HG03159 (cell line): ENCODE measurements around the gene NUBPL.

Experiments
- ATAC-seq: cut with Tn5 transposase; IDR thresholded peaks from one replicate; pipeline ENCODE4 v1.9.1; 2021; ENCODE audit warnings: mild to moderate bottlenecking, moderate library complexity; ENCODE audit not compliant: unreplicated experiment

Gene NUBPL, protein sequence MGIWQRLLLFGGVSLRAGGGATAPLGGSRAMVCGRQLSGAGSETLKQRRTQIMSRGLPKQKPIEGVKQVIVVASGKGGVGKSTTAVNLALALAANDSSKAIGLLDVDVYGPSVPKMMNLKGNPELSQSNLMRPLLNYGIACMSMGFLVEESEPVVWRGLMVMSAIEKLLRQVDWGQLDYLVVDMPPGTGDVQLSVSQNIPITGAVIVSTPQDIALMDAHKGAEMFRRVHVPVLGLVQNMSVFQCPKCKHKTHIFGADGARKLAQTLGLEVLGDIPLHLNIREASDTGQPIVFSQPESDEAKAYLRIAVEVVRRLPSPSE

DNA sequence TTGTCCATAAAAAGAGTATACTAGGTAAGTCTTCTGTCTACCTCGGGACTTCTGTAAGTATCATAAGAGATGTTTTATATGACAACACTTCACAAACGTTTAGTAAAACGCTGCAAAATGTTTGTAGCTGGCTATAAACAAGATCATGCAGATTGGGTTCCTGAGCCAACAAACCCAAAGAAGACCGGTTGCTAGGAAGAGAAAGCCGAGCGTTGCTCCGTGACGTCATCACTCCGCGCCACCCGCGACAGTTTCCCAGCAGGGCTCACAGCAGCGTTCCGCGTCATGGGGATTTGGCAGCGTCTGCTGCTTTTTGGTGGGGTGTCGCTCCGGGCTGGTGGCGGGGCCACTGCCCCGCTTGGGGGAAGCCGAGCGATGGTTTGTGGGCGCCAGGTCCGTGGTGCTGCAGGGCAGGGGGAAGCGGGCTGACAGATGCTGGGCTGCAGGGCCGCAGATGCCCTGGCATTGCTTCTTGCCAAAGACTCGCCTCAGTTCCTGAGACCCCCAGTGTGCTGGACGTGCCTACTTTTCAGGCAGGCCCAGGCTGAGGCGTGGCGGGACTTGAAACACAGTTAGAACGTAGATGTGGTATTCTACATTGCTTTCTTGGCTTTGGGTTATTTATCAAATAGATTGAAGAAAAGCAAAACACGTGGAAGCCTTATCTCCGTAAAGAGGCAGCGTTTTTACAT is at the start of gene NUBPL:
Gene NUBPL, plus strand, starts transcription at position 250 of the 692 bp plus-strand sequence. Its CDS starts 36 bp downstream, at position 286.
- ATAC-seq = peak; percentile 96

DNA sequence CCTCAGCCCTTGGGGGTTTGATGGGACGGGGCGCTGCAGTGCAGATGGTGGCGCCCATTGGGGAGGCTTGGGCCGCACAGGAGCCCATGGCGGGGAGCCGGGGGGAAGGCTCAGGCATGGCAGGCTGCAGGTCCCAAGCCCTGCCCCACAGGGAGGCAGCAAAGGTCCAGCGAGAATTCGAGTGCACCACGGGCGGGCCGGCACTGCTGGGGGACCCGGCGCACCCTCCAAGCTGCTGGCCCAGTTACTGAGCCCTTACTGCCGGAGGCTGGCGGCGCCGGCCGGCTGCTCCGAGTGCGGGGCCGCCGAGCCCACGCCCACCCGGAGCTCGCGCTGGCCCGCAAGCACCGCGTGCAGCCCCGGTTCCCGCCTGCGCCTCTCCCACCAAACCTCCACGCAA is 34.1 kb upstream of the NUBPL start:
- no peak for ATAC-seq

DNA sequence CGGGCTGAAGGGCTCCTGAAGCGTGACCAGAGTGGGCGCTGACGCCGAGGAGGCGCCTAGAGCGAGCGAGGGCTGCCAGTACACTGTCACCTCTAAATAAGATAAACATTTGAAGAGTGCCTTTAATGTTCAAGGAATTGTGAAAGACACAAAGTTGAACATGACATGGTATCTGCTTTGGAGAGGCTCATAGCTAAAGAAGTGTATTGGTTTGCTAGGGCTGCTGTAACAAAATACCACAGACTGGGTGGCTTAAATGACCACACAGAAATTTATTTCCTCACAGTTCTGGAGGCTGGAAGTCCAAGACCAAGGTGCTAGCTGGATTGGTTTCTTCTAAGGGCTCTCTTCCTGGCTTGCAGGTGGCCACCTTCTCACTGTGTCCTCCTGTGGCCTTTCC is 33.7 kb upstream of the NUBPL start:
- no peak for ATAC-seq

DNA sequence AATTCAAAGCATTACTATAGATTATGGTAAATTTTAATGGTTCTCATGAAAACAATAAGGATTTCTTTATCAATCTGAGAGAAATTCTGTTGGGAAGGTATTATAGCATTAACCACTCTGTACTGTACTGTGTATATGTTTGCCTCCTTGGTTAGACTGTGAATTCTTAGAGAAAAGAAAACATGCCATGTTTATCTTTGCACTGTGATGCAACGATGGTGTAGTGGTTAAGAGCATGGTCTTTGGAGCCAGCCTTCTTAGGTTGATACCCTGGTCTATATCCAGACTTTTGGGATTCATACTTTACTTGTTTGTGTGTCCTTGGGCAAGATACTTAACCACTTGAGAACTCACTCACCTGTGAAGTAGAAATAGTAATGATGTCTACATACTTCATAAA is 32.2 kb upstream of the NUBPL start:
- ATAC-seq = no peak

DNA sequence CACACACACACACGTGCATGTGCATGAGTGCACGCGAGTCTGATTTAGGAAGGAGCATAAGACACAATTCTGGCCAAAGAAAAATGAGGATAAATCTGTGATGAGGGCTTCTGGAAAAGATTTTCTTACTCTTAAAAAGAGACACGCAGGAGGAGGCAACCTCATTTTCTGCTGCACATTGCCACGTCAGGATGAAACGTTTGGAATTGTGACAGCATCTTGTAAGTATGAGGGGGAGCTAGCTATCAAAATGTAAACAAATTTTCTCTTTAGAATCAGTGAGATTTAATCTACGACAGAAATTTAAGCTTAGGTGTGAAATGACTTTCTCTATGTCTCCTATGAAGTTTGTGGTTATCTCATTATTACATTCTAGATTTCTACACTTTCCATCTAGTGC is 31.1 kb upstream of the NUBPL start:
- ATAC-seq = no peak

DNA sequence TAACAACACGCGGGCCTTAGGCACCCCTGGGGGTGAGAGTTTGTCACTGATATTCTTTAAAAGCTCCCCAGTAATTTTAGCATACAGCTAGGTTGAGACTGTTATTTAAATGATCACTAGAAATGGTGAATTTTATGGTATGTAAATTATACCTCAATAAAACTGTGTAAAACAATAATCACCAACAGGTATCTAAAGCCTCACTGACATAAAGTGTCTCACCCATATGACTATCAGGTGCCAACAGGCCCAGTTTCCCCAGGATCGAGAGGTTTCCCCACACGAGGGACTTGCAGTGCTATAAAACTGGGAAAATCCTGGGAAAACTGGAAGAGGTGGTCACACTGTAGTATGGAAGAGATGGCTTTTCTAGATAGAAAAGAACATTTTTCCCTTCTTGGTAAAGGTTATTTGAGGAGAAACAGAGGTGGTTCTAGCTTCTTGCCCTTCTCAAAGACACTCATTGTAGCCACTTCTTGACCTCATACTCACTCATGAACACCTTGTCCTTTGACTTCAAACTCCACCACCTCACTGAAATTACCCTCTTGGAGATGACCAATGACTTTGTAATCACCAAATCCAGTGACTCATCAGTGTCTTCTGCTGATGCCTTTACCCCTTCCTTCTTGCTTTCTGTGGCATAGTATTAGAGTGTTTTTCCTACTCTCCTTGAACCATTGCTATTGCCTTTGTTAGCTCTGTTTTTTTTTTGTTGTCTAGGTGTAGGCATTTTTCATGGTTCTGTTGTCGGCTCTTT is 24.8 kb upstream of the NUBPL start:
- ATAC-seq = no peak

DNA sequence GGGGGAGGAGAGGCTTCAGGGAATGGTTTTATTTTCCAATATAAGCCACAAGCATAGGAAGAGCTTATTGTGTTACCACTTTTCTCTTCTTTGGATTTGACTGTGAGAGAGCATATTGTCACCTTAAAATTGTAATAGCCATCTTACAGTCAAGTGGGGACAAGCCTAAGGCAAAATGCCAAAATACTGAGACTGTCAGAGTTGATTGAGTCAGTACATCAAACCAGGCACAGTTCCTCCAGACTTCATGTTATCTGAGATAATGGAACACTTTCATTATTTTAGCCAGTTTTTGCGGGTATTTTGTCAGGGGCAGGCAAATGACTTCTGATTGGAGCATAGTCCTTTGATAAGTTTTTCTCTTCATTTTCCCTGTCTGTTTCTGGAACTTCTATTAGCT is 19.5 kb upstream of the NUBPL start:
- ATAC-seq = no peak

DNA sequence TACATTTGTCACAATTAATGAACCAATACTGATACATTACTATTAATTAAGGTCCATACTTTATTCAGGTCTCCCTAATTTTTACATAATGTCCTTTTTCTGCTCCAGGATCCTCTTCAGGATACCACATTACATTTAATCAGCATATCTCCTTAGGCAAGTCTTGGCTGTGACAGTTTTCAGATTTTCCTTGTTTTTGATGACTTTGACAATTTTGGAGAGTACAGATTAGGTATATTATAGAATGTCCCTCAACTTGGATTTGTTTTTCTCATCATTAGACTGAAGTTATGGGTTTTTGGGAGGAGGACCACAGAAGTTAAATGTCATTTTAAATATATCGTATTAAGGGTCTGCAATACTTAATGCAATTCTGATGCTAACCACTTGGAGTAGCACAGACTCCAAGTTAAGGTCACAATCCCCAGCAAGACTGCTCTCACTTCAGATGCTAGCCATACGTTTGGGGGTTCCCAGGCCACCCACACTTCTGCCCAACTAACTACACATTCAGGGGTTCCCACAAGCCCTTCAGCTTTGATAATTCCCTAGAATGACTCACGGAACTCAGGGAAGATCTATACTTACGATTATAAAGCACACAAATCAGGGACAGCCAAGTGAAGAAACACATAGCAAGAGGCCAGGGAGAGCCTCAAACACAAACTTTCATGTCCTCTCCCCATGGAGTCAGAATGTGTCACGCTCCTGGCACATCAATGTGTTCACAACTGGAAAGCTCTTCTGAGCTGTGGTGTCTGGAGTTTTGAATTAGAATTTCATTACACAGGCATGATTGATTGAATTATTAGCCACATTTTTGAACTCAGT is 17.0 kb upstream of the NUBPL start:
- ATAC-seq = peak; percentile 82

DNA sequence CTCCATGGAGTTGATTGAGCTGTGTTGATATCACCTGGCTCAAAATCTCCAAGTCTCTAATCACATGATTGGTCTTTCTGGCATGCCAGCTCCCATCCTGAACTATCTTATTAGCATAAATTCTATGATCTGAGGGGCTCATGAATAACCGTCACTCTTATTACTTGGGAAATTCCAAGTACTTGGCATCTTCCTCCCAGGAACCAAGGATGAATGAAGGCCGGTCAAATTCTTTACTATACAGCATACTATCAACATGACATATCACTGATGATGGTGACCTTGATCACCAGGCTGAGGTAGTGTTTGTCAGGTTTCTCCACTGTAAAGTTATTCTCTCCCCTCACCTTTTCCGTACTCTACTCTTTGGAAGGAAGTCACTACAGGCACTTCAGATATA is 16.4 kb upstream of the NUBPL start:
- ATAC-seq = no peak

DNA sequence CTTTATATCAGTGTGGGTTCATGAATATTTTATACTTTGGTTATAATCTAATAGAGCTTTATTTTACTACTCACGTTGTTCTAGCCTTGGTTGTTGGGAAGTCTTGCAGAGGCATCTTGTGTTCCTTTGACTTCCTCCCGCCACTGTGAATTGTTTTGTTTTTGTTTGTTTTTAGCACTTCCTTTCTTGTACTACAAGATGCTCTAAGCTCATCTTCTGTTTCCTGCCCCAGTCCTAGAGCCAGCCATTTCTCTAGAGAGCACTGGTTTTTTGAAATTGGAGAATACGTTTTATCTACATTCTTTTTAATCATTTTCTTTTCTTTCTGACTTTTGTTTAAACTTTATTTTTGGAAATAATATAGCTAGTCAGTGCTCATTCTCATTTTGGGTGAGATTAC is 15.9 kb upstream of the NUBPL start:
- no peak for ATAC-seq

DNA sequence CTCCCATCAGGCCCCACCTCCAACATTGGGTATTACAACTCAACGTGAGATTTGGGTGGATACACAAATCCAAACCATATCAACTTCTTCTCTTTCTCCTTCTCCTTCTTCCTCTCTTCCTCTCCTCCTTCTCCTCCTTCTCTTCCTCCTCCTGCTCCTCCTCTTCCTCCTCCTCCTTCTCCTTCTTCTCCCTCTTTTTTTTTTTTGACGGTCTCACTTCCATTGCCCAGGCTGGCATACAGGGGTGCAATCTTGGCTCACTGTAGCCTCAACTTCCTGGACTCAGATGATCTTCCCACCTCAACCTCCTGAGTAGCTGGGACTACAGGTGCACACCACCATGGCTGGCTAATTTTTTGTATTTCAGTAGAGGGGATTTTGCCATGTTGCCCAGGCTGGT is 11.4 kb upstream of the NUBPL start:
- ATAC-seq = no peak

DNA sequence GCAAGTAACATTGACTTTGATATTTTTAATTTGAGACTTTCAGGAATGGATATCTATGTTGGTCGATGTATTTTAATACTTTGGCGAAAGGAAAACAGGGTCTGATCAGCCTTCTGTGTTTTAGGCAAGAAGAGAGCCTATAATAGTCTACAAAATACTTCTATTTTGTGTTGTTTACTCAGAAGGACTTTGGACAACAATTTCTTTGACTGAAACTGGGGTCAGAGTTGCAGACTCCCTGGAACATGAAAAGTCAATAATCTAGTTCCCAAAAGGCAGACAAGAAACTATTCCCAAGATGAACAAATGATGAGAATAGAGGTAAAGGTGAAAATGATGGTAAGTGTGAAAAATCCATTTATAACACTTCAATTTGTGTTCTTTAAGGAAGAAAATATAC is 10.6 kb upstream of the NUBPL start:
- ATAC-seq = no peak

DNA sequence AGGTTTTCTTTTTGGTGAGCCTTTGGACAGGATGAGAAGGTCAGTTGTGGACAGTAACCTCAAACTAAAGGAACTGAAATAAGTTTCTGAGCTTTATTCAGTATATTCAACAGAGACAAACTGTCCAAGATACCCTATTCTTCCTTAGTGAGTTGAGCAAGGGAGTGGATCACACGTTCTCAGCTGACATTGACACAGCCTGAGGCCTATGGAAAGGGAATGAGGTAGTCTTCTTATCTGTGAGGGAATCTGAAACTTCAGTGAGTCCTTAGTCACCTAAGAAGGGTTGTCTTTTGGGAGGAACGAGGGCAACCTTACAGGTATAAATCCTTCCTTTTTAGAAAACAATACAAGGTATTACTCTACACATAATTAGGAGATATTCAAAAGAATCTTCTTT is 5.0 kb upstream of the NUBPL start:
- no peak for ATAC-seq

DNA sequence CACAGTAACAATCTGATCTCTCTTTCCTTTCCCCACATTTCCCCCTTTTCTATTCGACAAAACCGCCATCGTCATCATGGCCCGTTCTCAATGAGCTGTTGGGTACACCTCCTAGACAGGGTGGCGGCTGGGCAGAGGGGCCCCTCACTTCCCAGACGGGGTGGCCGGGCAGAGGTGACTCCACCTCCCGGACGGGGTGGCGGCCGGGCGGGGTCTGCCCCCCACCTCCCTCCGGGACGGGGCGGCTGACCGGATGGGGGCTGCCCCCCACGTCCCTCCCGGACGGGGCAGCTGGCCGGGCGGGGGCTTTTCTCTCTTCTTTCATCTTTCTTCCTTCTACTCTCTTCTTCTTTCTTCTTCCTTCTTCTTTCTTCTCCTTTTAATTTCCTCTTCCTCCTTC is 1.3 kb upstream of the NUBPL start:
- ATAC-seq = no peak

DNA sequence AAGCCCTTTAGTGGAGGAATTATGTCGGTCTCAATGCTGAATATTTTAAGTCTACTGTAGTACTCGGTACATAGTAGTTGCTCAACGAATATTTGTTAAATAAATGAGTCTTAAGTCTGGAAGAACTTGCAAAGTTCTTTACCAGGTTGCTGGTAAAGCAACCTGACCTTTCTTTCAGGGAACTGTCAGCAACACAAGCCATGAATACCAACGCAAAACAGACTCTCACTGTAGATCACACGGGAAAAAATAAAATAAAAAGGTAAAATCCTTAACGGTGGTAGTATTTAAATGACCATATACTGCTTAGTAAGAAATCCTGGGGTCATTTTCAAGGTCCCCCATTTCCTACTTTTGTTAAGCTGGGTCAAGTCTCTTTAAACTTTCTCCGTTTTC is 447 bp upstream of the NUBPL start:
- peak; percentile 12 for ATAC-seq

DNA sequence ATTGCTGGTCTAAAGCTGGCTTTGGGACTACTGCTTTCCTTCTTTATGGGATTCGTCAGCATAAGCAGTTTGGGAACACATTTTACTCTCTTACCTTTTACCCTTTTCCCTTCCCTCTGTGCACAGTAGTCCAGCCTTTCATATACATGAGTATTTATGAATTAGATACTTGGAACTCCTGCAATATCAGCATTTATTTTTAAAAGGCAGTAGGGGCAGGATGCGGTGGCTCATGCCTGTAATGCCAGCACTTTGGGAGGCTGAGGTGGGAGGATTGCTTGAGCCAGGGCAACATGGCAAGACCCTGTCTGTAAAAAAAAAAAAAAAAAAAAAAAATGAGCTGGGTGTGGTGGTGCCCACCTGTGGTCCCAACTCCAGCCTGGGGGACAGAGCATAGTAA is 3.0 kb downstream of the NUBPL start:
- no peak for ATAC-seq

DNA sequence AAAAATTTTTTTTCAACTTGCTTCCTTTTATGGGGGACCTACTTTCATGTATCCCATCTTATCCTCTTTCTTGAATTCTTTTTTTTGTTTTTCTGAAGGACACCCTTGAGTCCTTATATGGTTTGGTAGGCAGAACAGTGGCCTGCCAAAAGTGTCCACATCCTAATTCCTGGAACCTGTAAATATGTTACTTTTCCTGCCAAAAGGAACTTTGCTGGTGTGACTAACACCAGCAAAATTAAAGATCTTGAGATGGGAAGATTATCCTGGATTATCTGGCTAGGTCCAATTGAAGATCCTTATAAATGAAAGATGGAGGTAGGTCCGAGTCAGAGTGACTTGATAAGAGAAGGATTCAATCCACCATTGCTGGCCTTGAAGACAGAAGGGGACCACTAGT is 5.3 kb downstream of the NUBPL start:
- no peak for ATAC-seq

DNA sequence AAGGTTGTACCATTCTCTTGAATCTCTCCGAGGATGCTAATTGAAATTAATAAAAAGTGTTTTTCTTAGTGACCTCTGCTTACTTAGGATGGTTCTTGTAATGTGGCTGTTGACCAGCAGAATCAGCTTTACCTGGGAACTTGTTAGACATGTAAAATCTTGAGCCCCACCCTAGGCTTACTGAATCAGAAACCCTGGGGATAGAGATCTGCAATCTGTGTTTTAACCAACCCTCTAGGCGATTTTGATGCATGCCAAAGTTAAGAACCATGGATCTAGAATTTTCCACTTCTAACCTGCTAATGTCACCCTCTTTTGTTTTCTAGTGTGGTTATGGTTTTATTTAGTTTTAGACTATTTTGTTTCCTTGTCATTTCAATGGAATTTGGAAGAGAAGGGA is 6.5 kb downstream of the NUBPL start:
- no peak for ATAC-seq

DNA sequence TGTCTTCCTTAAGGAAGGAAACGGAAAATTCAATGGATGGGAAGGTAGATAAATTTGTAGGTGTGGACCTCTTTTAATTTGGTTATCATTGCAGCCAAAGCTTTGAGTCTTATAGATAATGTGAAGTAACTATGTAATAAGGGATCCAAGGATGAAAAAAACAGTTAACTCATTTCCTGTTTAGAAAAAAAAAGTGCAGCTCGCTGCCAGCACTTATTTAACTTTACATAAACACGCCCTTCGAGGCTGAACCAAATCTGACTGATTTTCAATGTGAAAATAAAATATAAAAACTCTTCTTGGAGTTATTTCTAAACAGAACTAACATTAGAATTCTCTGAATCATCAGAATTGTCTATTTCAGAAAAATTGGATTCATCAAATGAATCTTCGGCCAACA is 7.0 kb downstream of the NUBPL start:
- ATAC-seq = no peak

DNA sequence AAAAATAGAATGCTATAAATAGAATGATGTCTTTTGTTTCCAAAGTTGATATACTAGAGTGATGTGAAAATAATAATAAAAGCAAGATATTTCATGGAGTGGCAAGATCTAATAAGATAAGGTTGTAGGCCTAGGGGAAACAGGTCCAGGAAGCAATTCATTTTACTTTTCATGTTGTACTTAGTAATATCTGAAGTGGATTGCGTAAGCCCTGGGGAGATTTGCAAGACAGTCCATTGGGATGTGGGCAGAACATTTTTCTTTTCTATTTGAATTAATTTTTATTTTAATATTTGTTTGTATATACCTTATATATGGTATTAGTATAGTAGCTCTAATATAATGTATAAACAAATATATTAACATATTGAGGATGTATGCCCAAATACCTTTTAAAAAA is 7.5 kb downstream of the NUBPL start:
- ATAC-seq = no peak

DNA sequence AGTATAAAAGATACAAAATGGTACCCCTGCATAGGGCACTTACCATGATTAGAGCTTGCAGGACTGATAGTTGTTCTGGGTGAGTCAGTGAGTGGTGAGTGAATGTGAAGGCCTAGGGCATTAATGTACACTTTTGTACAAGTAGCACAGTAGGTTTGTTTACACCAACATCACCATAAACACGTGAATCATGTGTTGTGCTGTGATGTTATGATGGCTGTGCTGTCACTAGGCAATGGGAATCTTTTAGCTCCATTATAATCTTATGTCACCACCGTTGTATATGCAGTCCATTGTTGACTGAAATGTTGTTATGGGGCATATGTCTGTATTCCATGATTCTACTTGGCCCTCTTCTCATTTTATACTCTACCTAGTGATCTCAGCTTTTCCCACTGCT is 11.8 kb downstream of the NUBPL start:
- no peak for ATAC-seq
